GM18499 (cell line): ENCODE results near the gene AKIRIN1.
"Not testable (repeated sequence)": the region's sequence is repeated elsewhere in the genome, so short reads cannot be mapped to it uniquely, and the experiment has no call there.

Experiments used
- ATAC-seq: cut with Tn5 transposase; IDR thresholded peaks from one replicate; pipeline ENCODE4 v1.9.1; 2021; ENCODE audit warnings: moderate number of reproducible peaks; ENCODE audit not compliant: insufficient read depth, unreplicated experiment

The AKIRIN1 gene, protein sequence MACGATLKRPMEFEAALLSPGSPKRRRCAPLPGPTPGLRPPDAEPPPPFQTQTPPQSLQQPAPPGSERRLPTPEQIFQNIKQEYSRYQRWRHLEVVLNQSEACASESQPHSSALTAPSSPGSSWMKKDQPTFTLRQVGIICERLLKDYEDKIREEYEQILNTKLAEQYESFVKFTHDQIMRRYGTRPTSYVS

DNA sequence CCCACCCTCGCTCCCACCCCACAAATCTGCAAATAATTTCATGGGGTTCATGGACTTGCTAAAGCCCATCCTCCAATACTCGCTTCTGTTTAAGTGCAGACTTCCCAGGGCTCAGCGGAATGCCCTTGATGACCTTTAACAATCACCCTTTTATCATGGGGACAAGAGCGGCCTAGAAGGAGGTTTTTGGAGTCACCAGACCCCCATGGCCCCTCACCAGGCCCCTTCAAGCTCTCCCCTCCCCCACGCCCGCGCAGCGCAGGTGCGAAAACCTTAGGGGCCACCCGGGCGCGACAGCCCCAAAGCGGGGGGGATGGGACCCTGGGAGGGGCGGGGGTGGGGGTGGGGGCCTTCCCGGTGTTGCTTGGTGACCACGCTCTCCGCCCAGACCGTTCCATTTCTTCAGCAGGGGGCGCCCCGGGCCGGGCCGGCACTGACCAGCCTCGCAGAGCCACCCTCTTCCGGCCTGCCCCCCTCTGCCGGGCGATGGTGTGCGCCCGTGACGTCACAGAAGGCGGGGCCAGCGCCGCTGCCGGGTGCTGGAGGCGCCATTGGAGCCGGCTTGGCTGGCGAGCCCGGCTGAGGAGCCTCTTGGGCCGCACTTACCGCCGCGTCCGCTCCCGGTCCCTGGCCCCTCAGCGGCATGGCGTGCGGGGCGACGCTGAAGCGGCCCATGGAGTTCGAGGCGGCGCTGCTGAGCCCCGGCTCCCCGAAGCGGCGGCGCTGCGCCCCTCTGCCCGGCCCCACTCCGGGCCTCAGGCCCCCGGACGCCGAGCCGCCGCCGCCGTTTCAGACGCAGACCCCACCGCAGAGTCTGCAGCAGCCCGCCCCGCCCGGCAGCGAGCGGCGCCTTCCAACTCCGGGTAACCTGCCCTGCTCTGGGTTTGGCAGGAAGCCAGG is at the start of gene AKIRIN1:
AKIRIN1 (plus strand) TSS at position 539 of the 900 bp plus-strand sequence; CDS start at position 644, 105 bp downstream.
- ATAC-seq = peak; percentile 88

DNA sequence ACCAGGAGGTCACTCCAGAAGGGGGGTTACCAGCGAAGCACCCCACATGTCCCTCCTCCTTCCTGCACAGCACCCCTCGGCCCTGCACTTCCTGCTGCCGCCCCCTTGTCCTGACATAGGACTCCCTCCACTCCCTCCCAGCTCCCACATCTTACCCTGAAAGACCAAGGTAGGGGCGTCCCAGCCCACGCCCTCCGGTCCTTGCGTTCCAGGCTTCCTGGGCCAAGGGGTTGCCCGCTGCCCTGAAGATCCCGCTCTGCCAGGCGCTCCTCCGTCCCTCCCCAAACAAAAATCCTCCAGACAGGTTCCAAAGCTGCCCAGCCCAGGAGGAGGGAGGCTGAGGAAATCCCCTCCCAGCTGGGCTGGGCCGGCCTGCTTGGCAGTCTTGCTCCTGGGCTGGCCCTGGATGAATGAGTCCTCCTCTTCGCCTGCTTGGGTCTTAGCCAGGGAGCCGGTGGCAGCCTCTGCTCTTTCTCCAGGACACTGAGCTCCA is 49.5 kb upstream of the AKIRIN1 start, which contains the start of gene RHBDL2:
RHBDL2 (minus strand) TSS at position 304 of the 493 bp plus-strand sequence. CDS start 22,618 bp downstream, outside the sequence.
- no peak for ATAC-seq

DNA sequence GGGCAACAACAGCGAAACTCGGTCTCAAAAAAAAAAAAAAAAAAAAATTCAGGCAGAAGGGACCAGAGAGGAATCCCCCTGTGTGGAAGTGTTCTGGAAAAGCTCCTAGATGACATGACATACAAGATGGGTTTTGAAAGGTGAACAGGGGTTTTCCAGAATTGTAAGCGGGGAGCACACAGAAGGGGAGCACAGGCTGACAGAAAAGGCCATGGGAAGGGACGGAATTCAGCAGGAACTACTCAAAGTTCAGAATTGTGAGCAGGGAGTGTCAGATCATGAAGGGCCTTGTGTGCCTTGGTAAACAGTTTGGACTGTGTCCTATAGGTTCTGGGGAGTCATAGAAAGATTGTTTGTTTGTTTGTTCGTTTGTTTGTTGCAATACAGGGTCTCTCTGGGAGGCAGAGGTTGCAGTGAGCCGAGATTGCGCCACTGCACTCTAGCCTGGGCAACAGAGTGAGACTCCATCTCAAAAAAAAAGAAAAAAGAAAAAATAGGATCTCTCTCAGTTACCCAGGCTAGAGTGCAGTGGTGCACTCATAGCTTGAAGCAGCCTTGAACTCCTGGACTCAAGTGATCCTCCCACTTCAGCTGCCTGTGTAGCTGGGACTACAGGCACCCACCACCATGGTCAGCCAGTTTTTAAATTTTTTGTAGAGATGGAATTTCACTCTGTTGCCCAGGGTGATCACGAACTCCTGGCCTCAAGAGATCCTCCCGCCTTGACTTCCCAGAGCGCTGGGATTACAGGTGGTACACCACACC is 48.2 kb upstream of the AKIRIN1 start:
- ATAC-seq = no peak

DNA sequence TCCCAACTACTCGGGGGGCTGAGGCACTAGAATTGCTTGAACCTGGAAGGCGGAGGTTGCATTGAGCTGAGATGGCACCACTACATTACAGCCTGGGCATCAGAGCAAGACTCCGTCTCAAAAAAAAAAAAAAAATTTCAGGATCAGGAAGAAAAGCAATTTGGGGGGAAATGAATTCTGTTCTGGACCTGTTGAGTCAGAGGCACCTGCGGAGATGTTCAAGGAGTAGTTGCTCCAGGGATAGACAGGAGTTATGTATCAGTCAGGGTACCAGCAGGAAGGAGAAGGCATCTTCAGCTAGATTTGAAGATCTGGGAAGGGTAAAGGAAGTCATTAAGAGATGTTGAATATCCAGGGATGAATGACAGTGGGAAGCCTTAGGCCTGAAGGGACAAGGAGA is 46.5 kb upstream of the AKIRIN1 start:
- ATAC-seq = no peak

DNA sequence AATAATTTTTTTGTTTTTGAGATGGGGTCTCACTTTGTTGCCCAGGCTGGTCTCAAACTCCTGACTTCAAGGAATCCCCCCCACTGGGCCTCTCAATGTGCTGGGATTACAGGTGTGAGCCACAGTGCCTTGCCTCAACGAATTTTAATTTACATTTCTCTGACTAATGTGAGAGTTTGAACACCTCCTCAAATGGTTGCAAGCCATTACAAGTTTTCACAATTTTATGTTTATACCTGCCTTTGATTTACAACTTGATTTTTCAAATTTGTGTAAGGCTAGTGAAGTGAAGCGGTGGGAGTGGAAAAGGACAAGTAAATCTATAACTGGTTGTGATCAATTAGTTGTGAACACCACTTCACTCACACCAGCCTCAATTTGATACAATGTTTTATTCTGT is 40.5 kb upstream of the AKIRIN1 start:
- ATAC-seq = no peak

DNA sequence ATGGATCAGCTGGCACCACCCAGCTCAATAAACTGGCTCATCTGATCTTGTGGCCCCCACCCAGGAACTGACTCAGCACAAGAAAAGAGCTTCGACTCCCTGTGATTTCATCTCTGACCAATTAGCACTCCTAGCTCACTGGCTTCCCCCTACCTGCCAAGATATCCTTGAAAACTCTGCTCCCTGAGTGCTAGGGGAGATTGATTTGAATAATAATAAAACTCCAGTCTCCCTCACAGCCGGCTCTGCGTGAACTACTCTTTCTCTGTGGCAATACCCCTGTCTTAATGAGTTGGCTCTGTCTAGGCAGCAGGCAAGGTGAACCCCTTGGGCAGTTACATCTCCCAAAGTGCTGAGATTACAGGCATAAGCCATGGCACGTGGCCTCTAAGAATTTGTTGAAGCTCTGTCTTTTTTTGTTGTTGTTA is 37.6 kb upstream of the AKIRIN1 start:
- ATAC-seq = no peak

DNA sequence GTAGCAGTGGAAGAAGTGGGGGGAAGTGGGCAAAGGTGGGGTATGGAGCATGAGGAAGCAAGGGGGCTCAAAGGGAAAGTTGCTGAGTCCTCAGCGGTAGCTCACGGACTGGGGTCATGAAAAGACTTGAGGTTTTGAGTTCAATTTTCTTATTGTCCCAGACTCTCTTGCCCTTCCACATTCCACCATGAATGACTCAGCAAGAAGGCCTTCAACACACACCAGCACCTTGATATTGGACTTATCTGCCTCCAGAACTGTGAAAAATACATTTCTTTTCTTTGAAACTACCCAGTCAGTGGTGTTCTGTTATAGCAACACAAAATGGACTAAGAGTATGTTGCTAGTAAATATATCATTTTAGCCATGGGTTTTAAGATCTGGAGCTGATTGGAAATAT is 32.1 kb upstream of the AKIRIN1 start:
- ATAC-seq = no peak

DNA sequence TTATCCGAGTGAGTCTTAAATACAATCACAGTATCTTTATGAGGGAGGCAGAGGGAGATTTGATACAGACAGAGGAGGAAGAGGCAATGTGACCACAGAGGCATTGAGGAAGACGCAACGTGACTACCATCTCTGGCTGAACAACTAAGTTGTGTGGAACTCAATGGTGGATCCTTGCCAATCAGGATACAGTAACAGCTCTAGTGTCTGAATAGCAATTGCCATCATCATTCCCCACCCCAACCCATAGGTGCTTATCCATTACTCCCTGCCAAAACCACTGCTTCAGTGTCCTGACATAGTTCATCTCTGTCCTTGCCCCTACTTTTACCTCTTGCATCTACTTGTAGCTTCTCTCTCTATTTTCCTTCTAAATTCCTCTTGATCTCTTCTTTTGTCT is 29.0 kb upstream of the AKIRIN1 start:
- no peak for ATAC-seq

DNA sequence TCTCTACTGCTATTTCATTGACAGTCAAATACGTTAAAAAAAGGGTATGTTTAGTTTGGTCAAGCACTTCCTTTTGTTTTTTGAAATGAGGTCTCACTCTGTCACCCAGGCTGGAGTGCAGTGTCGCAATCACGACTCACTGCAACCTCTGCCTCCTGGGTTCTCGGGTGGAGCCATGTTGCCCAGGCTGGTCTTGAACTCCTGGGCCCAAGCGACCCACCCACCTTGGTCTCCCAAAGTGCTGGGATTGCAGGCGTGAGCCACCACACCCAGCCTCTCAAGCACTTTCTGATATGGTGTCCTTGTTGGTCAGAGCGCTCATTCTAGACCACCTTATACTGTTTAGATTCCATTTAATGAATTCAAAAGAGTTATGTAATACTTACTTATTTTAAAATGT is 28.5 kb upstream of the AKIRIN1 start:
- ATAC-seq = no peak

DNA sequence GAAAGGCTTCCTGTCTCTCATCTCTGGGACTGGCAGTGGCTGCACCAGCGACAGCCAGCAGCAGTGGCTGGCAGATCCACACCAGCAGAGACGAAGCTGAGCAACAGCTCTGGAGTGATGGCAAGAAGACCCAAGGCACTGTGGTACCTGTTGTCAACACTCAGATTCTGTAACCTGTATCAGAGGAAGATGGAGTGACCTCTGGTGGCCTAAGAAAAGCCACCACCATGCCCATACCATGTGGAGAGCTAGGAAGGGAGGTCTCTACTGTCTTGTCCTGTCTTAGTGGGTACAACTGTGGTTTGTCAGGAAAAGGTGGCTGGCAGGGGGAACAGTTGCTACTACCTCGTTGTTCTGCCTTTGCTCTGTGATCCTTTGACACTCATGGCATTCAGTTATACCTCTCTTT is 26.9 kb upstream of the AKIRIN1 start:
- ATAC-seq = no peak

DNA sequence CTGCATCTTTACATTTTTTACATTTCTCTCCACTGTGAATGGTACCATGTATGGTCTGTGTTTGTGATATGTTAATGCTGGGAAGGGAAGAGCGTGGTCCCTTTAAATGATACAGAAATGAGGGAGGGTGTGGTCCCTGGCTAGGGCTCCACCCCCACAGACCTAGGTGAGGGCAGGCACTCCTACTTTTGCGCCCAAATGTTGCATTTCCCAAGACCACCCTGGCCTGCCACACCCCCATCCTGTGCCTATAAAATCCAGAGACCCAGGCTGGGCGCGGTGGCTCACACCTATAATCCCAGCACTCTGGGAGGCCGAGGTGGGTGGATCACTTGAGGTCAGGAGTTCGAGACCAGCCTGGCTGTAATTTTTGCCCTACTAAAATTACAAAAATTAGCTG is 17.9 kb upstream of the AKIRIN1 start:
- not testable (repeated sequence) for ATAC-seq

DNA sequence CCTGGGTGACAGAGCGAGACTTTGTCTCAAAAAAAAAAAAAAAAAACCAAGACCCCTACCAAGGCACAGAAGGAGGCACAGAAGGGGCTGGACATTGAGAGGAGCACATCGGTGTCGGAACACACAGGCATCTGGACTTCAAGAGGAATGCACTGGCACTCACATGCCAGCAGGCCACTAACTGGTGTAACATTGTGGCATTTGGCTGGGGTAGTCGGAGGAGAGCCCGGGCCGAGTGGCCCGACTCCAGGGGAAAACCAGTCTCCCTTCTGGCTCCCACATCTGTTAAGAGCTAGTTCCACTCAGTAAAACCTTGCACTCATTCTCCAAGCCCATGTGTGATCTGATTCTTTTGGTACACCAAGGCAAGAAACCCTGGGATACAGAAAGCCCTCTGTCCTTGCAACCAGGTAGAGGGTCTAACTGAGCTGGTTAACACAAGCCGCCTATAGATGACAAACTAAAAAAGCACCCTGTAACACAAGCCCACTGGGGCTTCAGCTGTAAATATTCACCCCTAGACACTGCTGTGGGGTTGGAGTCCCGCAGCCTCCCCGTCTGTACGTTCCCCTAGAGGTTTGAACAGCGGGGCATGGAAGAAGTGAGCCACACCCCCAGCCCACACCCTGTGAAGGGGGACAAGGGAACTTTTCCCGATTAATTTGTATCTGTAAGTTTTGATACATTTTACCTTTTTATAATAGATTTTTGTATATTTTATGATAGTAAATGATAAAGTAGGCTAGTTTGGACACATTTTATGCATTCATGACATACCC is 17.2 kb upstream of the AKIRIN1 start:
- no peak for ATAC-seq

DNA sequence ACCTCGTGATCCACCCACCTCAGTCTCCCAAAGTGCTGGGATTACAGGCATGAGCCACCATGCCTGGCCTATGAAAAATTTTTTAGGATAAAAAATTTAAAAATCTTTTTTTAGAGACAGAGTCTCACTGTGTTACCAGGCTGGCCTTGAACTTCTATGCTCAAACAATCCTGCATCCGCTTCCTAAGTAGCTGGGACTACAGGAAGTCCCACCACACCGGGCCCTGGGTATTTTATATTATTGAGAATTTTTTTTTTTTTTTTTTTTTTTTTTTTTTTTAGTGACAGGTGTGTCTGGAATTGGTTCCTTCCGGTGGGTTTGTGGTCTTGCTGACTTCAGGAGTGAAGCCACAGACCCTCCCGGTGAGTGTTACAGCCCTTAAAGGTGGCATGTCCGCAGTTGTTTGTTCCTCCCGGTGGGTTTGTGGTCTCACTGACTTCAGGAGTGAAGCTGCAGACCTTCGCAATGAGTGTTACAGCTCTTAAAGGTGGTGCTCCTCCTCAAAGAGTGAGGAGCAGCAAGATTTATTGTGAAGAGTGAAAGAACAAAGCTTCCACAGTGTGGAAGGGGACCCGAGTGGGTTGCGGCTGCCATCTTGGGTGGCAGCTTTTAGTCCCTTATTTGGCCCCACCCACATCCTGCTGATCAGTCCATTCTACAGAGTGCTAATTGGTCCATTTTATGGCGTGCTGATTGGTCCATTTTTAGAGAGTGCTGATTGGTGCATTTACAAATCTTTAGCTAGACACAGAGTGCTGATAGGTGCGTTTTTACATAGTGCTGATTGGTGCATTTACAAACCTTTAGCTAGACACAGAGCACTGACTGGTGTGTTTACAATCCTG is 13.5 kb upstream of the AKIRIN1 start:
- not testable (repeated sequence) for ATAC-seq

DNA sequence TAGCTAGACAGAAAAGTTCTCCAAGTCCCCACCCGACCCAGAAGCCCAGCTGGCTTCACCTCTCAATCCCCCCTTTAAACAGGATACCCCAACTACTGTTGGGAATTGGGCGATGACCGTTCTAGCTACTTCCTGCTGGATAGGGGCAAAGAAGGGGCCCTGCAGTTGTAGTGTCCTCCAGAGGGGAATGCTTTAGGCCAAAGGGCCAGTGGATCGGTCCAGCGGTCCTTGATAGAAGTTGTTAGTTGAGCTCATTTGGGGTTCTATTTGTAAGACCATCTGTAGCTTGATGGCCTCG is 12.9 kb upstream of the AKIRIN1 start:
- ATAC-seq = not testable (repeated sequence)

DNA sequence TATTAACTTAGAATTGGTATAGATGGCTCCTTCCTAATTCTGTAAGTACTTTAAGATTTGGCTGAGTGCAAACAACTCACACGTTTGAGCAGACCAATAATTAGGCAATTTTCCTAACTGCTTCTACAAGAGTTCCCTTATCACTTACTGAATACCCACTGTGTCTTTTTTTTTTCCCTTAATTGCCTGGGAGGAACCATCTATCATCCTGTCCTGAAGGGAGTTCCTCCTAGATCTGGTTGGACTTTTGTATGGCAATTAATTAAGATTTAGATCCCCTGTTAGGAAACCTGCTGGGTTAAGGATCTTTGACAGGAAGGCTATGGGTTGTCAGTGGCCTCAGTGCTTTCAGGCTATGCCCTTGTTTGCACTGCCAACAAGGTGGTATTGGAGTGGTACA is 11.7 kb upstream of the AKIRIN1 start:
- ATAC-seq = not testable (repeated sequence)

DNA sequence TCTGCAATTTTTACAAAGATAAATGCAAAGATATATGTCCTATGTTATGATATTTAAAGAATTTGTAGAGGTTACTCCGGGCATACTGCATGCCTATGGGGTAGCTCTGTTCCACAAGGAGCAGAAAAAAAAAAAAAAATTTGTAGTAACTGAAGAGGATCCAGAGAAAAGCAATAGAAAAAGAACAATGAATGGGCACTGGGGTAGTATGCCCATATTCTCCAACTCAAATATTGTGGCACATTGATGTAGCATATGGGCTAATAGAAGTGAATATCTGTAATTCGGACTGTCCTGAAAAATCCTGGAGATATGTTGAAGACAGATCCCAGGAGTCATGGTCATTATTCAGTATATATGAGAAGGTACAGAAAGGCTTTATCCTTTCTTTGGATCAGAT is 1.1 kb upstream of the AKIRIN1 start:
- ATAC-seq = no peak

DNA sequence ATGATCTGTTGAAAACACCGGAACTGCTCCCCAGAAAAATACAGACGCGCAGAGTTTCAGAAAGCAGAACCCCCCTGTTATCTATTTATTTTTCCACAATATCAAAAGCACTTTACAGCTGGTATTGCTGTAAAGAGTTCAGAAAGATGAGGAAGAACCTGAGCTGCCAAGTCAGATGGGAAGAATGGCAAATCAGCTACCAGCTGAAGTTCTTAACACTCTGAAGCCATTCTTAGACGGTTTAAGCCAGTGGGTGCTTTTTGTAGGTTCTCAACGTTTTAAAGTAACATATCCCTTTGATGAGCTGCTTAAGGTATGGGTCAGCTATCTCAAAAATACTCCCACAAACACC is 714 bp upstream of the AKIRIN1 start:
- no peak for ATAC-seq

DNA sequence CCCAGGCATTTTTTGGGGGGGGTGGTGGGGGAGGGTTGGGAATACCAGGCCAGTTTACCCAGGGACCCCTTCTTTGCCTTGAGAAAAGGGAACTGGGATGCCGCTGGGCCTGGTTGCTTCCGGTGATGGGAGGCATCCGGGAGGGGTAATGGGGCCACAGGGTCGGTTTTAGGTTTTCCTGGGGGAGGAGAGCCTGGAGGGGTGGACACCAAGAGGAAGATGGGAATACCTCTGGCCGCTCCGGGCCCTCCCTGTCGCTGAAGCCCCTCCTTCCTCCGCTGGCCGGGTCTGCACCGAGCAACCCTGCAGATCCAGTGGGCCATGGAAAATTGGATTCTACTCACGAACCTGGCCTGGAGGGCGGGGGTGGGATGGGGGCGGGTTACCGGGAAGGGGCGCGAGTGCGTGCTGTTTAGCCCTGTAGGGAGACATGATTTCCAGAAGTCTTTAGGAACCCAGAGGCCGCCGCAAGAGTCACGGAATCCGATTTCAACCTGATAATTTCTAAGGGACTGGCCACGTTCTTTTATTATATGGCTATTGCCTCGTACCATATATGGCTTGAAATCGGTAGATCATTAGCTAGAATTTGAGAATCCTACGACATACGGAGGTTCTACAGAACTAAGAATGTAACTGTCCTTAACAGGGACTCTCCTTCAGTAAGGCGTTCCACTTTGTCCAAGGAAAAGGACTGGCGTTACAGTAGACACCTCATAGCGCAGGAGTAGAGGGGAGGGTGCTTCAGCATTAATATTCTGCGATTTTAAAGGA is 749 bp downstream of the AKIRIN1 start:
- no peak for ATAC-seq
